ENCODE data around the gene CCDC174.

Gene CCDC174

DNA sequence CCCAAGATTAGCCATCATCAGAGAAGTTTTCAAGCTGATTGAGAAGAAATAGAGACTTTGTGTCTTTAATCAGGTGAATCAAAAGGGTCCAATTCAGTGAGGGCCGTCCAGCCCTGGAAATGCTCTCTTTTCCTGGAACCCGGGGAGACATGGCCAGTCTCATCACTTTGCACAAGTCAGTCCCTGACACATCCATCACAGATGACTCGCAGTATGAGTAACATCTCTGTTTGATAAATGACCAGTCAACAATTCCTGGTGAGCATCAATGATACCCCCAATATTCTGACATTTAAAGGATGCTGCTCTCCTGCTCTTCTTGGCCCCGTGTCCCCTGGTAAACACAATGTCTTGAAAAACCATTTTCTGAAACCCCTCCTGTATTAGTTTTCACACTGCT, 50.1 kb downstream of the CCDC174 start:
- no peaks in the 10 kb centered on the region for H3K36me3 ChIP-seq
- H3K9me3 ChIP-seq = no peaks in the 10 kb centered on the region
- no peaks in the 10 kb centered on the region for H3K4me1 ChIP-seq
- DNase-seq = no peak
- H3K27me3 ChIP-seq = no peaks in the 10 kb centered on the region
- H3K4me3 ChIP-seq (ENCODE audit: low read depth, low read length) = no peak overlapping the region
- no peak for TF ChIP-seq CTCF (IDR thresholded peaks at IDR 0.05; ENCODE audit: low read depth, low read length)

- TF ChIP-seq CTCF (IDR thresholded peaks at IDR 0.05; ENCODE audit: low read depth, low read length) = no peak
- Histone ChIP-seq H3K9me3 (no peaks in the 10 kb centered on the region), H3K4me3 (ENCODE audit: low read depth, low read length) (no peak overlapping the region), H3K4me1 (no peaks in the 10 kb centered on the region), H3K36me3 (no peaks in the 10 kb centered on the region), H3K27me3 (no peaks in the 10 kb centered on the region)
- DNase-seq = no peak
These were observed 51.7 kb downstream of the CCDC174 start for GRCh38 chr3:14703128-14703750.

DNA sequence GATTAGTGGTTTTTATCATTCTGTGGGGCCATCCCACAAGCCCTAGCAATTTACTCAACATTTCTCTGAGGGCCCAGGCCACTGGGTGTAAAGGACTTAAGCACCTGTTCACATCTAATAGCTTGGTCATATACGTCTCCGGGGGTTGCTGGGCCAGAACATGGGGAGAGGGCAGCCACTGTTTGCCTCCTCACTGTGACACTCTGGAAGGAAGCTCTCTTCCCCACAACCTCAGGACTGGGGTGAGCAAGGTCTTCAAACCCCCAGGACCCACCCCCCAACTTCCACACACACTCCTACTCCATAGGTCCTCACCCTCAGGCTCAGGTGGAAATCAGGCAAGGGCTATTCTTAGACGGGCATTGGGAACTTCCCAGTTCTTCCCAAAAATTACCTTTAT, 52.2 kb downstream of the CCDC174 start:
- no peaks in the 10 kb centered on the region for H3K4me1 ChIP-seq
- H3K36me3 ChIP-seq = no peaks in the 10 kb centered on the region
- no peak for TF ChIP-seq CTCF (IDR thresholded peaks at IDR 0.05; ENCODE audit: low read depth, low read length)
- no peaks in the 10 kb centered on the region for H3K9me3 ChIP-seq
- H3K27me3 ChIP-seq = no peaks in the 10 kb centered on the region
- H3K4me3 ChIP-seq (ENCODE audit: low read depth, low read length) = no peak overlapping the region
- no peak for DNase-seq

DNA sequence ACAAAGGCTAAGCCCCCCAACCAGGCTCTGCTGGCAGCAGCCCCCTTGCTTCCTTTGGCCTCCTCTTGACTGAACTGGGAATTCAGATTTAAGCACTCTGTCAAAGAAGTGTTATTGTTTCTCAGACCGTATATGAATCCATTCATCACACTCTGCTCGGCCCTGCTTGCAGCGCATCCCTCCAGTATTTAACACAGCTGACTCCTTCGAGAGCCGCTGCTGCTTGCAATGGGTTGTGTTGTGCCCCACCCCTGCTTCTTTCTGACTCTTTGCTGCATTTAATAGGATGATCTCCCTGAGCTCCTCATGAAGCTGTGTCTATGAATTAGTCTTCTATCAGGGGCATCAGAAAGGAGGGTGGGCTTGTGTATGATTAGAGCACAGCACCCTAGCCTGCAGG, 54.5 kb downstream of the CCDC174 start:
- no peak for DNase-seq
- TF ChIP-seq CTCF (IDR thresholded peaks at IDR 0.05; ENCODE audit: low read depth, low read length) = no peak
- no peaks in the 10 kb centered on the region for H3K9me3 ChIP-seq
- H3K27me3 ChIP-seq = no peaks in the 10 kb centered on the region
- H3K4me3 ChIP-seq (ENCODE audit: low read depth, low read length) = no peak overlapping the region
- no peaks in the 10 kb centered on the region for H3K4me1 ChIP-seq
- no peaks in the 10 kb centered on the region for H3K36me3 ChIP-seq

DNA sequence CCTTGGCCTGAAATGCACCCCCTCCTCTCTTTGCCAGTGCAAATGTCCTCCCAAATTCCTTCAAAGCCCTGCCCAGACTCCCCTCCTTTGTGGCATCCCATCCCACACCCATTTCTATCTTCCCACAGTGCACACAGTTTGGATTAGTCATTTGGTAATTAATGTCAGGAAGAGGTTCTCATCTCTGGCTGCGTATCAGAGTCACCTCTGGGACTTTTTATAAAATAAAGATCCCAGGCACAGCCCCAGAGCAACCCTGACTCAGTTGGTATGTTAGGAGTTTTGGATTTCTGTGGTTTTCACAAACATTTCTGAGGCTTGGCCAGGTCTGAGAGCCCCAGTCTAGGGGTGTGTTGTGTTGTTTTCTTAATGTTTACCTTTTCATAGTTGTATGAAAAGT, 65.0 kb downstream of the CCDC174 start:
- no peaks in the 10 kb centered on the region for H3K9me3 ChIP-seq
- no peaks in the 10 kb centered on the region for H3K4me1 ChIP-seq
- no peak for TF ChIP-seq CTCF (IDR thresholded peaks at IDR 0.05; ENCODE audit: low read depth, low read length)
- no peaks in the 10 kb centered on the region for H3K36me3 ChIP-seq
- DNase-seq = no peak
- H3K4me3 ChIP-seq (ENCODE audit: low read depth, low read length) = no peak overlapping the region
- H3K27me3 ChIP-seq = no peaks in the 10 kb centered on the region

GRCh38 chr3:14717307-14717706, 65.7 kb downstream of the CCDC174 start:
- no peak for TF ChIP-seq CTCF (IDR thresholded peaks at IDR 0.05; ENCODE audit: low read depth, low read length)
- no peaks in the 10 kb centered on the region for H3K4me1 ChIP-seq
- H3K9me3 ChIP-seq = no peaks in the 10 kb centered on the region
- DNase-seq = no peak
- H3K36me3 ChIP-seq = no peaks in the 10 kb centered on the region
- no peak overlapping the region for H3K4me3 ChIP-seq (ENCODE audit: low read depth, low read length)
- H3K27me3 ChIP-seq = no peaks in the 10 kb centered on the region

All from BE2C (cell line).